Measurements from ENCODE around the gene FCGR3A. TPM values are rescaled to one million over a fixed set of nuclear protein-coding genes. Genes with fewer than 3 reads are reported as not detected.
A peak's percentile ranks its signal among the peaks of the same experiment; 100 is the strongest.

Gene FCGR3A
- total RNA-seq, 1 experiment from 2014 or later = not detected

DNA sequence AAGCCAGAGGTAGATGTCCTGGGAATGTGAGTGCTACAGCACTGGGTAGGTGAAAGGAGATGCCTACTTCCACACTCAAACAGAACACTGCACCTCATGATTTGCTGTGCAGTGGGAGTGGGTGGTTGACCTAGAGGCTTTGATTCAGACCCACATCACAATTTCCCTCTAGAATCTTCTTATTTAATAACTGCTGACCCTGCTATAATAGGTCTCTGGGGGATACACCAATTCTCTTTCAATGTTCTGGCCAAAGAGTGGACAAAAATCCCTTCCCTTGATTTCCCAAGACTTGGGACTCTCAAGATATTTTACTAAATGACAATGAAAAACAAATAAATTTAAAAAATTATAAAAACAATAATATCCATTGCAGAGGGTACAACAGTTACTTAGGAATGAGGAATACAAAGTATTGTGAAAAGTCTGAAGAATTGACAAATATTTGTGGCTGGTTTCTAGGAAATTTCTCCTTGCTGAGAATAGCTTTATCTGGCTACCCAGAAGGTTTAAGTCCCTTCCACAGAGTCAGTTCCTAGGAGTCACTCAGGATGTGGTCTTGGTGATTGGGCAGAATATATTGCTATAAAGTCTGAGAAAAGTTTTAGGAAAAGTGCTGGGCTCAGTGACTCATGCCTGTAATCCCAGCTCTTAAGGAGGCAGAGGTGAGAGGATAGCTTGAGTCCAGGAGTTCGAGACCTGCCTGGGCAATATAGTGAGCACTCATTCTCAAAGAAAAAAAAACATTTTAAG lies 46.8 kb downstream of the FCGR3A start:
- Histone ChIP-seq H3K4me3 (ENCODE audit: low read length) (no peak overlapping the region), H3K4me1 (ENCODE audit: low read length) (peaks cover 16% of the 10 kb centered on the region), H3K9me2 (replicated peaks; ENCODE audit: insufficient read depth, low read length) (no peaks in the 10 kb centered on the region), H3K79me2 (ENCODE audit: low read length) (no peaks in the 10 kb centered on the region), H3K9ac (ENCODE audit: low read length) (no peak overlapping the region), H3K9me3 (ENCODE audit: low read length) (no peaks in the 10 kb centered on the region), H3K4me2 (ENCODE audit: low read depth, low read length, poor library complexity, severe bottlenecking) (no peak overlapping the region), H2AFZ (ENCODE audit: low read length) (no peak overlapping the region), H3K36me3 (ENCODE audit: insufficient read depth, low read length) (no peaks in the 10 kb centered on the region), H3K27me3 (ENCODE audit: low read length) (no peaks in the 10 kb centered on the region), H4K20me1 (ENCODE audit: insufficient read depth, low read depth, low read length) (no peaks in the 10 kb centered on the region), H3K27ac (ENCODE audit: low read length) (no peak overlapping the region)
- DNase-seq = no peak

DNA sequence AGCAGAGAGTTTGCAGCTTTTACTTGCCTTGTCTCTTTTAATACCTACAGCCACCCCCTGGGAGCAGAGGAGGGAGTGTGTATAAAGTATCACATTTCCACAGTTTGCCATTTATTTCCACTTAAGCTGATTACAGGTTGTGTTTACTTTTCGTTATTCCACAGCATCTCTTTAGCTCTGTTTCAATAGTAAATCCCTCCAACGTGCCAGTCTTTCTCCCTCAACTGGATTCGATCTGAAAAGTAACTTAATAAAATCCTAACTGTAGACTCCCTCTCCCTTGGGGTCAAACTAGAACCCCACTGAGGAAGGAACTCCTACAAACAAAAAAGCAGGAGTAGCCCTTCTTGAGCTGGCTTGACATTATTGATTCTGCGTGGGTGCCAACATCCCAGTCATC lies 47.4 kb downstream of the FCGR3A start:
- Histone ChIP-seq H3K9ac (ENCODE audit: low read length) (no peak overlapping the region), H3K27me3 (ENCODE audit: low read length) (no peaks in the 10 kb centered on the region), H3K9me3 (ENCODE audit: low read length) (no peaks in the 10 kb centered on the region), H3K4me3 (ENCODE audit: low read length) (no peak overlapping the region), H4K20me1 (ENCODE audit: insufficient read depth, low read depth, low read length) (no peaks in the 10 kb centered on the region), H3K4me1 (ENCODE audit: low read length) (peaks cover 16% of the 10 kb centered on the region), H3K79me2 (ENCODE audit: low read length) (no peaks in the 10 kb centered on the region), H3K36me3 (ENCODE audit: insufficient read depth, low read length) (no peaks in the 10 kb centered on the region), H3K27ac (ENCODE audit: low read length) (no peak overlapping the region), H3K9me2 (replicated peaks; ENCODE audit: insufficient read depth, low read length) (no peaks in the 10 kb centered on the region), H2AFZ (ENCODE audit: low read length) (no peak overlapping the region), H3K4me2 (ENCODE audit: low read depth, low read length, poor library complexity, severe bottlenecking) (no peak overlapping the region)
- DNase-seq = no peak

DNA sequence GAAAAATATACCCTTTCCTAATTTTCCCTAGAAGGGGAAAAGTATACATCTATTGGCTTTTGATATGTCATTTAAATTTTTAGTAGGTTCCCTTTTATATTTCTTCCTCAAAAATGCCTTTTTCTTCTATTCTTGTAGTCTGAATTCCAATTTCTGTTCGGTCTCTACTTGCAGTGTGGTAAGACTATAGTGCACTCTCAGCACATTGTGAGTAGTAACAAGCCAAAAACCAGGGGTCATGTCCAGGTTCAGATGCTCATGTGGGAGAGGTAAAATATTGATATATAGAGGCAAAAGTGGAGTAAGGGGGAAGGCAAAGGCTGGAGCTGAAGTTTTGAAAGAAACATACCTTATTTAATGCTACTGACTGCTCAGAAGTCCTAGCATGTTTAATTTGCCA lies 48.4 kb downstream of the FCGR3A start:
- Histone ChIP-seq H3K4me2 (ENCODE audit: low read depth, low read length, poor library complexity, severe bottlenecking) (no peak overlapping the region), H2AFZ (ENCODE audit: low read length) (no peak overlapping the region), H3K4me3 (ENCODE audit: low read length) (no peak overlapping the region), H4K20me1 (ENCODE audit: insufficient read depth, low read depth, low read length) (no peaks in the 10 kb centered on the region), H3K36me3 (ENCODE audit: insufficient read depth, low read length) (no peaks in the 10 kb centered on the region), H3K9me3 (ENCODE audit: low read length) (no peaks in the 10 kb centered on the region), H3K9ac (ENCODE audit: low read length) (no peak overlapping the region), H3K27me3 (ENCODE audit: low read length) (no peaks in the 10 kb centered on the region), H3K27ac (ENCODE audit: low read length) (no peak overlapping the region), H3K4me1 (ENCODE audit: low read length) (peaks cover 16% of the 10 kb centered on the region), H3K9me2 (replicated peaks; ENCODE audit: insufficient read depth, low read length) (no peaks in the 10 kb centered on the region), H3K79me2 (ENCODE audit: low read length) (no peaks in the 10 kb centered on the region)
- DNase-seq = no peak

DNA sequence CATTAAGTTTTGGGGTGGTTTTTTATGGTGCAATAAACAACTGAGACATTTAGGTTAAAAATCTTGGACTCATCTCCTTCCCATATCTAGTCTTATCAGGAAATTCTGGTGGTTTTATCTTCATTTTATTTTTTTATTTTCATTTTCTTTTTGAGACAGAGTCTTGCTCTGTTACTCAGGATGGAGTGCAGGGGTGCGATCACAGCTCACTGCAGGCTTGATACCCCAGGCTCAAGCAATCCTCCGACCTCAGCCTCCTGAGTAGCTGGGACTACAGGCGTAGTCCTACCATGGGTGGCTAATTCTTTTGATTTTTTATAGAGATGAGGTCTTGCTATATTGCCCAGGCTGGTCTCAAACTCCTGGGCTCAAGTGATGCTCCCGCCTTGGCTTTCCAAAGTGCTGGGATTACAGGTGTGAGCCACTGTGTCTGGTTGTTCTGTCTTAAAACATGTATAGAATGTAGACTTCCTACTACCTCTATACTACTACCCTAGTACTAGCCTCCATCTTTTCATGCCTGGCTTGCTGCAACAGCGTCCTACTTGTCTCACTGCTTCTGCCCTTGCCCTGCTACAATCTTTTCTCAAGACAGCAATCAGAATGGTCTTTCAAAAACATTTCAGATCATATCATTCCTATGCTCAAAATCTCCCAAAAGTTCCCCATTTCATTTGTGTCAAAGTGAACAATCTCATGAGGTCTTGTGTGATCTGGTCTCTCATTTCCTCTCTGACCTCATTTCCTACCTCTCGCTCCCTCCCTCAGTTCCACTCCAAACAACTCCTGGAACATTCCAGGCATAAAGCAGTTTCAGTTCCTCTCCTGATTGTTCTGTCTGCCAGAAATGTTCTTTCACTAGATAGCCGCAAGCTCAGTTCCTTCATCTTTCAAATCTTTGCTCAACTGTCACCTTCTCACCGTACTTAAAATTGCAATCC lies 50.2 kb downstream of the FCGR3A start:
- Histone ChIP-seq H3K9ac (ENCODE audit: low read length) (no peak overlapping the region), H2AFZ (ENCODE audit: low read length) (peak overlapping the region; percentile 6; the same call in 1 of the 2 replicates), H3K36me3 (ENCODE audit: insufficient read depth, low read length) (no peaks in the 10 kb centered on the region), H3K27ac (ENCODE audit: low read length) (no peak overlapping the region), H3K4me3 (ENCODE audit: low read length) (no peak overlapping the region), H3K79me2 (ENCODE audit: low read length) (no peaks in the 10 kb centered on the region), H3K4me1 (ENCODE audit: low read length) (peaks cover 4% of the 10 kb centered on the region; the same call in 1 of the 2 replicates), H3K9me3 (ENCODE audit: low read length) (no peaks in the 10 kb centered on the region), H3K4me2 (ENCODE audit: low read depth, low read length, poor library complexity, severe bottlenecking) (peak overlapping the region; percentile 15), H3K27me3 (ENCODE audit: low read length) (no peaks in the 10 kb centered on the region), H3K9me2 (replicated peaks; ENCODE audit: insufficient read depth, low read length) (no peaks in the 10 kb centered on the region), H4K20me1 (ENCODE audit: insufficient read depth, low read depth, low read length) (no peaks in the 10 kb centered on the region)
- DNase-seq = no peak

DNA sequence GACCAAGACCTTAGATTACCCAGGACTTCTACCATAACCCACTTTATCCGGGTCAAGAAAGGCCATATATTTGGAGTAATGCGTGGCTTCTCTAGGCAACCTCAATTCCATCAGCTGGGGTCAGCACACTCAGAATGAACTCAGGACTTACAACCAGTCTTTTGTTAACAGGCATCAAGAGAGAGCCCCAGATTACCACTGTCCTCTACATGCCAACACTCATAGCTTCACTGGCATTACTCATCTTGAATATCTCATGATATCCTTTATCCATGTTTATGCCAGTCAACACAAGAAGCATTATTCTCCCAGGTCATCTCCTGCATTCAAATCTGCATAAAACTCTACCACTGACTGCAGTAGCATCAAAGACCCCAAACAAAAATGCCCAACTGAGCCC lies 51.0 kb downstream of the FCGR3A start:
- Histone ChIP-seq H3K36me3 (ENCODE audit: insufficient read depth, low read length) (no peaks in the 10 kb centered on the region), H3K9me2 (replicated peaks; ENCODE audit: insufficient read depth, low read length) (no peaks in the 10 kb centered on the region), H3K4me3 (ENCODE audit: low read length) (no peak overlapping the region), H4K20me1 (ENCODE audit: insufficient read depth, low read depth, low read length) (no peaks in the 10 kb centered on the region), H3K27me3 (ENCODE audit: low read length) (no peaks in the 10 kb centered on the region), H3K4me1 (ENCODE audit: low read length) (peaks cover 4% of the 10 kb centered on the region; the same call in 1 of the 2 replicates), H3K4me2 (ENCODE audit: low read depth, low read length, poor library complexity, severe bottlenecking) (no peak overlapping the region), H3K79me2 (ENCODE audit: low read length) (no peaks in the 10 kb centered on the region), H3K9me3 (ENCODE audit: low read length) (no peaks in the 10 kb centered on the region), H3K27ac (ENCODE audit: low read length) (no peak overlapping the region), H3K9ac (ENCODE audit: low read length) (no peak overlapping the region), H2AFZ (ENCODE audit: low read length) (no peak overlapping the region)
- DNase-seq = no peak

DNA sequence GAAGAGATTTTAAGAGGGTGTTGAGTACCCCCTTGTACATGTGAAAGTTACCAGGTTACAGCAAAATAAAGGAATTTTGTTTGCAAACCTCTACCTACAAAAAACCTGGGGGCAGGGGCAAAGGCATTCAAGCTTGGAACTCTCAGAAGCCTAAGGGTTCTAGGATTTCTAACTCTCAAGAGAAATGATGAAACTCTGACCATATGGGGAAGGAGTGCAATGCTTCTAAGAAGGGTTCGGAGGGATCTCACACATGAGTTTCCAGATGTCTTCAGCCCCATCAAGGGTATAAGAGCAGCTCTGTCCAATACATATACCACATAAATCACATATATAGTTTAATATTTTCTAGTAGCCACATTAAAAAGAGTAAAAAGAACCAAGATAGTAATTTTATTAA lies 51.7 kb downstream of the FCGR3A start:
- Histone ChIP-seq H3K4me1 (ENCODE audit: low read length) (peaks cover 4% of the 10 kb centered on the region; the same call in 1 of the 2 replicates), H3K9ac (ENCODE audit: low read length) (no peak overlapping the region), H2AFZ (ENCODE audit: low read length) (no peak overlapping the region), H3K27me3 (ENCODE audit: low read length) (no peaks in the 10 kb centered on the region), H3K27ac (ENCODE audit: low read length) (no peak overlapping the region), H4K20me1 (ENCODE audit: insufficient read depth, low read depth, low read length) (no peaks in the 10 kb centered on the region), H3K36me3 (ENCODE audit: insufficient read depth, low read length) (no peaks in the 10 kb centered on the region), H3K9me3 (ENCODE audit: low read length) (no peaks in the 10 kb centered on the region), H3K4me2 (ENCODE audit: low read depth, low read length, poor library complexity, severe bottlenecking) (no peak overlapping the region), H3K9me2 (replicated peaks; ENCODE audit: insufficient read depth, low read length) (no peaks in the 10 kb centered on the region), H3K4me3 (ENCODE audit: low read length) (no peak overlapping the region), H3K79me2 (ENCODE audit: low read length) (no peaks in the 10 kb centered on the region)
- no peak for DNase-seq

DNA sequence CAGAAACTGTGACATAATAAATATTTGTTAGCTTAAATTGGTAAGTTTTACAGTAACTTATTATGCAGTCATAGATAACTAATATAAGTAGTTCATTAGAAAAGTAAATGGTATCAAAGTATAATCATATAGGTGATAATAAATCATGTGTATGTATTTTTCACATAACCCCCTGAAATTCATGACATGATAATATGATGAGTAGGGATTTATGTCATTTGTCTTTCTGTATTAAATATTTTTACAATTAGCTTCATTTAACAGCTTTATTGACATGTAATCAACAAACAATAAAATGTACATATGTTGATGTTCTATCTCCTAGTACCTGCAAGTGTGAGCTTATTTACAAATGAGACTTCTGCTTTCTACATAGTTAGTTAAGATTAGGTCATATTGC lies 54.1 kb downstream of the FCGR3A start:
- no peak overlapping the region for H3K27ac ChIP-seq (ENCODE audit: low read length)
- H3K9me2 ChIP-seq (replicated peaks; ENCODE audit: insufficient read depth, low read length) = no peaks in the 10 kb centered on the region
- no peak overlapping the region for H2AFZ ChIP-seq (ENCODE audit: low read length)
- no peaks in the 10 kb centered on the region for H4K20me1 ChIP-seq (ENCODE audit: insufficient read depth, low read depth, low read length)
- H3K4me3 ChIP-seq (ENCODE audit: low read length) = no peak overlapping the region
- H3K4me1 ChIP-seq (ENCODE audit: low read length) = peaks cover 4% of the 10 kb centered on the region; the same call in 1 of the 2 replicates
- no peak for DNase-seq
- H3K79me2 ChIP-seq (ENCODE audit: low read length) = no peaks in the 10 kb centered on the region
- H3K36me3 ChIP-seq (ENCODE audit: insufficient read depth, low read length) = no peaks in the 10 kb centered on the region
- no peaks in the 10 kb centered on the region for H3K27me3 ChIP-seq (ENCODE audit: low read length)
- no peak overlapping the region for H3K9ac ChIP-seq (ENCODE audit: low read length)
- no peak overlapping the region for H3K4me2 ChIP-seq (ENCODE audit: low read depth, low read length, poor library complexity, severe bottlenecking)
- no peaks in the 10 kb centered on the region for H3K9me3 ChIP-seq (ENCODE audit: low read length)

DNA sequence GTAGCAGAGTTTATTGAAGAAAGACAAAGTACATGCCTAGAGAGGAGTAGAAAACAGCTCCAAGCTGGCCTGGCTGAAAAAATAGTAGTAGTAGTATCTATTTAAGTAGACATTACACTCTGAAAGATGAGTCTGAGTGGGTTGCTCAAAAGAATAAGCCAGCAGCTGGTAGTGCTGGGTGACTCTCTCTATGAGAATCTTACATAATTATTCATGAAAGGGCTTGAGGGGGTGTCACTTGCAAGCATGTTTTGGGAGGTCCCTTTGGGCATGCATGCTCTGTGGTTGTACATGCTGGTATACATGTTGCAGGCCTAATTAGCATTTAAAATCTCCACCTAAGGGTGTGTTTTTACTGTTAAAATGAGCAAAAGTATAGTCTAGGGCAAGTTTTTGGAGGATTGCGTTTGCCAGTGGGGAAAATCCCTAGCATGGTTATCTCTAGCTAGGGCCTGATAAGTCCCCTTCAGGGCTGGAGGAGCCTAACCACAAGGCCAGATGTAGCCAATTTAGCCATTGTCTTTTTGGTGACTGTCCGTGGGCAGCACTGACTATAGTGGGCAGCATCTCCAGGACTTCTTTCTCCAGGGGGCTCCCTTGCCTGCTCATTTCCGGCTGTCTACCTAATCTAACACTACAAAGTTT lies 55.4 kb downstream of the FCGR3A start:
- Histone ChIP-seq H3K27me3 (ENCODE audit: low read length) (no peaks in the 10 kb centered on the region), H3K9me3 (ENCODE audit: low read length) (no peaks in the 10 kb centered on the region), H3K4me3 (ENCODE audit: low read length) (no peak overlapping the region), H3K4me2 (ENCODE audit: low read depth, low read length, poor library complexity, severe bottlenecking) (no peak overlapping the region), H3K79me2 (ENCODE audit: low read length) (no peaks in the 10 kb centered on the region), H3K4me1 (ENCODE audit: low read length) (no peaks in the 10 kb centered on the region), H4K20me1 (ENCODE audit: insufficient read depth, low read depth, low read length) (no peaks in the 10 kb centered on the region), H3K27ac (ENCODE audit: low read length) (no peak overlapping the region), H3K9ac (ENCODE audit: low read length) (no peak overlapping the region), H3K9me2 (replicated peaks; ENCODE audit: insufficient read depth, low read length) (no peaks in the 10 kb centered on the region), H2AFZ (ENCODE audit: low read length) (no peak overlapping the region), H3K36me3 (ENCODE audit: insufficient read depth, low read length) (no peaks in the 10 kb centered on the region)
- no peak for DNase-seq
